Vagina (tissue), 2 donors: ENCODE results near the gene HMX1. TPM values are rescaled to one million over a fixed set of nuclear protein-coding genes. Genes with fewer than 3 reads are reported as not detected.

Source experiments
- DNase-seq, 2 donors: peaks; one replicate each; pipeline ENCODE4 v3.0.0-alpha.2; 2017; ENCODE audit errors: extremely low spot score in 2 of 2
- H3K27ac ChIP-seq: fragments of 200-600 bp; sonication (generic); one replicate; pipeline ENCODE4 v1.5.1; 2019
- H3K27me3 ChIP-seq: fragments of 200-600 bp; sonication (generic); one replicate; pipeline ENCODE4 v1.5.1; 2019
- H3K36me3 ChIP-seq, 2 donors: fragments of 200-600 bp; sonication (generic); one replicate each; pipeline ENCODE4 v1.5.1; 2017 to 2019
- H3K4me1 ChIP-seq: fragments of 200-600 bp; sonication (generic); one replicate; pipeline ENCODE4 v1.5.1; 2019
- H3K4me3 ChIP-seq, 2 donors: fragments of 200-600 bp; sonication (generic); 1 replicate in 1 of 2; 2 replicates in 1 of 2; pipeline ENCODE4 v1.5.1; 2016 to 2019
- H3K9me3 ChIP-seq: fragments of 200-600 bp; sonication (generic); one replicate; pipeline ENCODE4 v1.5.1; 2019
- POLR2A ChIP-seq, 2 donors: fragments of 450-650 bp; IDR thresholded peaks; one replicate each; pipeline ENCODE4 v1.6.1; 2017; ENCODE audit warnings: antibody characterized with exemption in 2 of 2, mild to moderate bottlenecking in 2 of 2, moderate library complexity in 2 of 2
- POLR2AphosphoS5 ChIP-seq, 2 donors: sonication (generic); formaldehyde crosslinking; IDR thresholded peaks; one replicate each; pipeline ENCODE4 v1.9.0; 2017; ENCODE audit warnings: antibody characterized with exemption in 2 of 2, mild to moderate bottlenecking in 2 of 2, low read depth in 1 of 2; ENCODE audit not compliant: insufficient read depth in 1 of 2
- intact Hi-C: fragments of 100-400 bp; cut with DNase I; formaldehyde crosslinking; loops from one replicate; pipeline ENCODE4 v1.15.1; 2023
- total RNA-seq: library from RNA; depleted of rRNA; stranded (reverse); fragments of >200 nt; gene quantifications from one replicate; pipeline ENCODE4 v1.2.3, GENCODE V29; 2016
- TF ChIP-seq, protein P1 (sequence below), 3 experiments: fragments of 450-650 bp in 2 of 3; fragments of 200-600 bp in 1 of 3; sonication (generic) in 1 of 3; IDR thresholded peaks; one replicate each; pipeline ENCODE4 v1.5.1; 2017 to 2019; ENCODE audit warnings: antibody characterized with exemption in 3 of 3, mild to moderate bottlenecking in 2 of 3, moderate library complexity in 2 of 3

The HMX1 gene
- total RNA-seq, 1 donor from 2014 or later = not detected

DNA sequence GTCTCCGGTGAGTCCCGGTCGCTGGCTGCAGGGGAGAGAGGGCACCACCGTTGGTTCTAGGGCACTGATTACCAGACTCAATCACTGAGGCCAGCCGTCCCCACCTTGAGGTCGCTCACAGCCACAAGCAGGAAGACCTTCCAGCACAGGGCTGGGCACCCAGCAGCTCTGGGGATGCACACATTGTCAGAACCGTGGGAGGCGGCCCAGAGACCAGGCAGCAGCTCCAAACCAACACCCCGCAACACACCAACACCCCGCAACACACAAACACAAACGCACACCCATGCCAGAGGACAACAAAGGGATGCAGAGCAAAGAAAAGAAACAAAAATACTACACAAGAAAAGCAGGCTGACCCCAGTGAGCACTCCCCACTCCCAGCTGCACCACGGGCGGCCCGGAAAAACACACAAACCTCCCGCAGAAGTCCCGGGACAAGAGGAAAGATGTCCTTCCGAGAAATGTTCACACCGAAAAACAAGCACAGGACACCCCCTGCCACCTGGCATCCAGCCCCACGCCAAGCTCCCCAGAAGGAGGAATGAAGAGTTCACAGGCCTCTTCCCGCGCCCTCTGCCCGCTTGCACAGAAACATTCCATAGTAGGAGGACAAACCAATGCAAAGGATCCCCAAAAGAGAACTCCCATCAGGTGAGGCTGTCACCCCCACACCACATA lies 3.2 kb downstream of the HMX1 start:
- H3K36me3 ChIP-seq = no peaks in the 10 kb centered on the region
- TF ChIP-seq POLR2AphosphoS5 (IDR thresholded peaks at IDR 0.05; ENCODE audit: insufficient read depth in 1 of 2, low read depth in 1 of 2) = no peak
- no peak for TF ChIP-seq POLR2A (IDR thresholded peaks at IDR 0.05)
- TF ChIP-seq, protein P1, sequence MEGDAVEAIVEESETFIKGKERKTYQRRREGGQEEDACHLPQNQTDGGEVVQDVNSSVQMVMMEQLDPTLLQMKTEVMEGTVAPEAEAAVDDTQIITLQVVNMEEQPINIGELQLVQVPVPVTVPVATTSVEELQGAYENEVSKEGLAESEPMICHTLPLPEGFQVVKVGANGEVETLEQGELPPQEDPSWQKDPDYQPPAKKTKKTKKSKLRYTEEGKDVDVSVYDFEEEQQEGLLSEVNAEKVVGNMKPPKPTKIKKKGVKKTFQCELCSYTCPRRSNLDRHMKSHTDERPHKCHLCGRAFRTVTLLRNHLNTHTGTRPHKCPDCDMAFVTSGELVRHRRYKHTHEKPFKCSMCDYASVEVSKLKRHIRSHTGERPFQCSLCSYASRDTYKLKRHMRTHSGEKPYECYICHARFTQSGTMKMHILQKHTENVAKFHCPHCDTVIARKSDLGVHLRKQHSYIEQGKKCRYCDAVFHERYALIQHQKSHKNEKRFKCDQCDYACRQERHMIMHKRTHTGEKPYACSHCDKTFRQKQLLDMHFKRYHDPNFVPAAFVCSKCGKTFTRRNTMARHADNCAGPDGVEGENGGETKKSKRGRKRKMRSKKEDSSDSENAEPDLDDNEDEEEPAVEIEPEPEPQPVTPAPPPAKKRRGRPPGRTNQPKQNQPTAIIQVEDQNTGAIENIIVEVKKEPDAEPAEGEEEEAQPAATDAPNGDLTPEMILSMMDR (IDR thresholded peaks at IDR 0.05) = no peak
- intact Hi-C loops = no loop called here
- no peaks in the 10 kb centered on the region for H3K9me3 ChIP-seq
- no peaks in the 10 kb centered on the region for H3K27me3 ChIP-seq
- H3K4me1 ChIP-seq = peaks cover 7% of the 10 kb centered on the region
- no peak overlapping the region for H3K4me3 ChIP-seq
- DNase-seq = no peak
- no peak overlapping the region for H3K27ac ChIP-seq

DNA sequence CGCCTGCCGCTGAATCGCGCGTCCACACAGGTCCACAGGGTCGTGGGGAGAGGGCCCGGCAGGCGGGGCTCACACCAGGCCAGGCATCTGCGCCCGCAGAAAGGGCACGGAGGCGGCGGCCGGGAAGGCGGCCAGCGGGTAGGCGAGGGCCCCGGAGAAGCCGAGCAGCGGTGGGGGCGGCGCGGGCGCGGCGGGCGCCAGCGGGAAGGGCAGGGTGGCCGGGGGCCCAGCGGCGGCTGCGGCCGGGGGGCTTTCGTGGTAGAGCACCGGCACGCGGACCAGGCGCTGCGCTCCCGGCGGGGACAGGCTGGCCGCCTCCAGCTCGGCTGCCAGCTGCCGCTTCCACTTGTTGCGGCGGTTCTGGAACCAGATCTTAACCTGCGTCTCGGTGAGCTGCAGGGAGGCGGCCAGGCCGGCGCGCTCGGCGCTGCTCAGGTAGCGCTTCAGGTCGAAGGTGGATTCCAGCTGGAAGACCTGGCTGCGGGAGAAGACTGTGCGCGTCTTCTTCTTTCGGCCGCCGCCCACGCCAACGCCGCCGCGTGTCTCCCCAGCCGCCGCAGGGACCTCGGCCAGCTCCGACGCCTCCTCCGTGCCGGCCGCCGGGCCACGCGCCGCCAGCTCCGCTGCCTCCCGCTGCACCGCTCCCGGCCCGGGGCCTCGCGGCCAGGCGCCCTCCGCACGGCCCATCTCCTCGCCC lies 3.9 kb downstream of the HMX1 start:
- no peak for DNase-seq
- TF ChIP-seq POLR2AphosphoS5 (IDR thresholded peaks at IDR 0.05; ENCODE audit: insufficient read depth in 1 of 2, low read depth in 1 of 2) = no peak
- no peak for TF ChIP-seq POLR2A (IDR thresholded peaks at IDR 0.05)
- TF ChIP-seq, protein P1 (IDR thresholded peaks at IDR 0.05) = no peak
- no peaks in the 10 kb centered on the region for H3K9me3 ChIP-seq
- no peak overlapping the region for H3K27ac ChIP-seq
- no peak overlapping the region for H3K4me3 ChIP-seq
- H3K27me3 ChIP-seq = no peaks in the 10 kb centered on the region
- H3K4me1 ChIP-seq = peaks cover 7% of the 10 kb centered on the region
- intact Hi-C loops = no loop called here
- H3K36me3 ChIP-seq = no peaks in the 10 kb centered on the region

DNA sequence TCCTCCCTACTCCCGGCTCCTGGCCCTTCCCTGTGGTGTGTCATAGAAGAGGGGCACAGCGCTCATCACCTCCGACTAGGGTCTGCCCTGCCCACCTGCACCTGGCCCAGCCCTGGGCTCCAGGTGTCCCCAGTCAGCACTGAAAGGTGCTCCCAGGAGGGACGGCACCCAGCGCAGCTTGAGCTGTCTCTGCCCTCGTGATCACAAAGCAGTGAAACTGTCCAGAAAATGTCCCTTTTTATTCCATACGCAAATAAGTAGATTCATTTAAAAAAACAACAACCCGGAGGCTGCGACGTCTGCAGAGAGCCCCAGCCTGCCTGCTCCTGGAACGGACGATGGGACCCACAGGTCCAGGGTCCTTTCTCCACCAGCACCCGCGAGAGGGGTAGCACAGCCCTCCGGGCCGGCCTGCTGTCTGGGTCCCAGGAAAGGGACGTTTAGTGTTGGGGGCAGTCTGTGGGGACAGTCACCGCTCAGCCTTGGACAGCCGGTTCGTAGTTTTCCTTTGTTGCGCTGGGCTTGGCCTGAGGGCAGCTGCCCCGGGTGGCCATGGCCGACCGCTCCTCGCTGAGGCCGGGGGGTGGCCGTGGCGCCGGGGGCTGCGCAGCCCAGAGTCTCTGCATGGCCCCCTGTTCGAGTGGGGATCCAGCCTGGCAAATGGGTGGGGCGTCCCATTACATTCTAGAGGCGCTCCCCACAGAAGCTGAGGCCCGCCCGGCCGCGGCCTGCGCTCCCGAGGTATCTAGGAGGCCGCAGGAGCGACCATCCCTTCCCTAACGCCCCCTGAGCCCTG lies 4.6 kb downstream of the HMX1 start:
- no peaks in the 10 kb centered on the region for H3K36me3 ChIP-seq
- peaks cover 5% of the 10 kb centered on the region for H3K4me1 ChIP-seq
- no peaks in the 10 kb centered on the region for H3K27me3 ChIP-seq
- TF ChIP-seq POLR2AphosphoS5 (IDR thresholded peaks at IDR 0.05; ENCODE audit: insufficient read depth in 1 of 2, low read depth in 1 of 2) (no peak), POLR2A (IDR thresholded peaks at IDR 0.05) (no peak)
- TF ChIP-seq, protein P1 (IDR thresholded peaks at IDR 0.05) = no peak
- intact Hi-C loops = no loop called here
- DNase-seq = no peak
- no peaks in the 10 kb centered on the region for H3K9me3 ChIP-seq
- H3K4me3 ChIP-seq = no peak overlapping the region
- no peak overlapping the region for H3K27ac ChIP-seq

DNA sequence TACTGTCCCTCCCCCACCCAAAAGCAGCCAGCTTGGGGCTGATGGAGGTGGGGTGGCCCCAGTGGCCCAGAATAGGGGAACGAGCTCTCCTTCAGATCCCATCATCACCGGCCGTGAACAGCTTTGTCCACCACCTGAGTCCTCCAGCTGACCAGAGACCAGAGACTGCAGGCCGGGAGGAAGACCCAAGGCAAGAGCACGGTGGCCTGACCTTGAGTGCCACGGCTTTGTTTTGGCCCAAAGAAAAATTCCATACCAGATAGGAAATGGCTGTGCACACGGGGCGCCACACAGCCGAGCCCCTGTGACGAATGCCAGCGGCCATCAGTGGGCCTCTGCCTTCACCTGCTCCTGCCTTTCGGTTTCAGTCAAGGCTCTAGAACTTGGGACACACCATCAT lies 5.2 kb downstream of the HMX1 start:
- Histone ChIP-seq H3K9me3 (no peaks in the 10 kb centered on the region), H3K27ac (no peak overlapping the region), H3K4me1 (peaks cover 6% of the 10 kb centered on the region), H3K27me3 (no peaks in the 10 kb centered on the region), H3K36me3 (no peaks in the 10 kb centered on the region), H3K4me3 (no peak overlapping the region)
- no peak for DNase-seq
- TF ChIP-seq, protein P1 (IDR thresholded peaks at IDR 0.05) = no peak
- TF ChIP-seq POLR2A (IDR thresholded peaks at IDR 0.05) (no peak), POLR2AphosphoS5 (IDR thresholded peaks at IDR 0.05; ENCODE audit: insufficient read depth in 1 of 2, low read depth in 1 of 2) (no peak)
- intact Hi-C loops = no loop called here
